ENCODE data around the gene CCSER2.
"Not testable (repeated sequence)": the region's sequence is repeated elsewhere in the genome, so short reads cannot be mapped to it uniquely, and the experiment has no call there.

CCSER2 gene

DNA sequence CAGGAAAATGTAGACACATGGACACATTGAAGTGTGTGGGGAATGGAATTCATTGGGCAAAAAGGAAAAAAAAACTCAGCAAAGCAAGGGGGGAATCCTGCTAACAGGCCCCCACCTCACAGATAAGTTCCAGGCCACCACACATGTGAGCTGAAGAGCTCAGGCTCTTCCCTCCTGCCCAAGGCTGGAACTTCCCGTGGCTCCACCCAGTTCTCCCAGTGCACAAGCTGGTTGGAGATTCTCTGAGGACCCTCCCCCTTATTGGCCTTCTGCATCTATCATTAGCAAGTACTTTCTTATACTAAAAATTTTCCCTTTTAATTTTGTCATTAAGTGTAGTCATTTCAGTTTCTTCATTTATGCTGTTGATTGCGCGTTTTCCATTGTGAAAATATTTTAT, 190.8 kb downstream of the CCSER2 start:
- no peak for DNase-seq (ENCODE audit: low read depth, low spot score)

DNA sequence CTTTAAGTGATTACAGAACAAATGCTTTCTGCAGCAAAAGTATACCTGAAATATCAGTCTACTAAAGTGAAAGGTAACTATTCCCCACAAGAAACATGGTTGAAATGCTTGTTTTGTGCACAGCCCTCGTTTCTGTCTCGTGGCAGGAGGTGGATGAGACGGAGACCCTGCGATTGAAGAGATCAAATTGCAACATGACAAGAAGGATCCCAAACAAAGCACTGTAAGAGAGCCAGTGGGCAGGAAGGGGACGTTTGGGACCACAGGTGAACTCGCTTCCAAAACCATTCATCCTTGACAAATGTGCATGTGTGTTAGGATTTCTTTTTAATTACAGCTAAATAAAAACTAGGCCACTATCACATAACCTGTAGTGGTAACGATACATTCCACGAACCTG, 192.6 kb downstream of the CCSER2 start:
- DNase-seq (ENCODE audit: low read depth, low spot score) = no peak

DNA sequence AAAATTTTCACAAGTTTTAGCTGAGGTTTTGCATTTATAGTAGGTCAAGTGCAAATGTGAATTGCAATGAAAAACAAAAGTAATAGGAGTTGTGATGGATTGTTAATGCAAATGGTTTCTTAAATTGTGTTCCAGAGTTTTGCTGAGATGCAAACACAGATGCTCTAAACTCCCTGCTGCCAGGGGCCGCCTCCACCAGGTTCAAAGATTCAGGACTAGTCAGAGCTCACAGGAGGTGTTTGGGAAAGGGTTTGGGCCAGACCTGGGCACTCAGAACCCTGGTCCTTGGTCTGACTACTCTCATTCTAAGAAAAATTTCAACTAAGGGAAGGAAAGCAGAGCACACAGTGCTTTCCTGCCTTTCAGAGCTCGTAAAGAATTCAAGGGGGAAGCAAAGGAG, 193.1 kb downstream of the CCSER2 start:
- no peak for DNase-seq (ENCODE audit: low read depth, low spot score)

DNA sequence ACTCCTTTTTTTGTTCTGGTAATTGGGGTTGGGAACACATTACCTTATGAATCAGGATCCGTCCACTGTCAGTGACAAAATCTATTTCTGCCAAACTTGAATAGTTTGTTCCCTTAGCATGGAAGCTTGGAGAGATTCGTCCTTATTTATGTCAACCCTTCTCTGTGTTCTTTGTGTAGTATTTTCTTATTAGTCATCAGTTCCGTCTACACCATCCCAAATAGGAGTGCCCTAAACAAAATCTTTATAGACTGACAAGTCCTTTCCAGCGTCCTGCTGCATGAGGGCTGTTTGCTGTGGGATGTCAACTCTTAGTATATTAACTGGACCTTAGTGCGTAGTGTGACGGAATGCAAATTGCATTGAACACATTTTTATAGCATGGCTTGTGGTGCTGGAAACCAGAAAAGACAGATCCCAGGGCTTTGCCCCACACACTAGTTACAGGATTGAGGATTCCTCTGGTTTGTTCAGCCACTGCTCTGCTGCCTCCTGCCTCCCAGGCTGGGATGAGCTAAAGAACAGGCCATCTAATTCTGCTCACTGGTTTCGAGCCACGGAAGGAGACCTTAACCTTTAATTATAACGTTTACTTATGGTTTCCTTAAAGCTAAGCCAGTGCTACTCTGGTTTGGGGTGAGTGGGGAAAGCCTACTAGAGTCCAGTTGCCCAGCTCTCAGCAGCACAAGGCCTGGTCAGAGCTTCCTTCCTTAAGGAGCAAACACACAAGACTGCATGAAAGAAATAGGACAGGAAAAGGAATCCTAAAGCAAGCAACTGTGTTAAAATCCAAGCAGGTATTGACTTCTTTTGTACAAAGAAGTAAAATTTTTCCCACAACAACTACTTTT, 194.4 kb downstream of the CCSER2 start:
- no peak for DNase-seq (ENCODE audit: low read depth, low spot score)

DNA sequence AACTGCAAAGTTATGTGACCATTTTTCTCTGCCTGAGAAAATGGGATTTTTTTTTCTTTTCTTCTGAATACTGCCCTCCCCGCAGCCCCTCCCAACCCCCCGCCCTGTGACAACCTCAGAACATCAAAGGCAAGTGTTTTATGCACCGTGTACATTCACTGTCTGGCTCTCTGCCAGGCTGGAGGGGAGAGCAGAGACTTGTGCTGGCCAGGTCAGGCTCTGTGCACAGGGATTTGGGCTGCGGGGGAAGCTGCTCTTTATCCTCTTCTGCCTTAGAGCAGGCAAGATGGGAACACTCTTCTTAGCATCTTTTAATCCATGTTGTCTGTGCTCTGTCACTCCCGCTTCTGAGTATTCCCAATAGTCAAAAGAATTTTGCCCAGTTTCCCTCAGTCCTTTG, 195.1 kb downstream of the CCSER2 start:
- no peak for DNase-seq (ENCODE audit: low read depth, low spot score)

DNA sequence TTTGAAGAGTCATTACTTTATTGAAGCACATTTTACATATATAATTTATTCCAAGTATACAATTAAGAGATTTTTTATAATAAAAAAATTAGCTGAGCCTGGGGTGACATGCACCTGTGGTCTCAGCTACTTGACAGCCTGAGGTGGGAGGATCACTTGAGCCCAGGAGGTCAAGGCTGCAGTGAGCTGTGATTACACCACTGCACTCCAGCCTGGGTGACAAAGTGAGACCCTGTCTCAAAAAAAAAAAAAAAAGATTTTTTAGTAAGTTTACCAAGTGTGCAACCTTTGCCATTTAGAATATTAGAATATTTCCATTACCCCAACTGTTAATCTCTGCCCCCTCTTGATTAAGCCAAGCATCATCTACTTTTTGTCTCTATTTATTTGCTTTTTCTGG, 196.0 kb downstream of the CCSER2 start:
- no peak for DNase-seq (ENCODE audit: low read depth, low spot score)

DNA sequence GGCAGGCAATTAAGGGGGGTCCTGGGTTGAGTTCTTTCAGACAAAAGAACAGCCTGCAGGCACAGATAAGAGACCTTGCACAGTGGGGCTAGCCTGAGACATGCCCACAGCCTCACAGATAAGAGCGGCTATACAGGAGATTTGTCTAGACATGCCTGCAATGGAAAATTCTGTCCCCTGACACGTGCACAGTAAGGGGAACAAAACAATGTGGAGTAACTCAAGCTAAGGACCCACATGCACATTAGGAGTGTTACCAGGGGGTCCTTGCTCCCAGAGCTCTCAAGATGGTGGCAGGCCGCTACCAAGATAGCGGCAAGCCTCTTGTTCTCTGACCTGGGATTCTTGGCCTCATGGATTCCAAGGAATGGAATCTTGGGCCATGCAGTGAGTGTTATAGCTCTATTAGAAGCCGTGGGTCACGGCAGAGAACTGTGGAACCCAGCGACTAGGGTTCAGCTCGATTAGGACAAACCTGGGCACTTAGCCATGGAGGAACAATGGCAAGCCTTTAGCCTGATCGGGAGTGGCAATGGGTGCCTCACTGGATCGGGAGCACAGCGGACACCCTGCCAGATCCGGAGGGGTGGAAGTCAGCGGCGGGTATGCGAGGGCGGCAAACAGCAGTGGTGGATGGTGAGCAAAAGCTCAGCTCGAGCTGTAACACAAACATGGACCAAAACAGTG, 196.9 kb downstream of the CCSER2 start:
- DNase-seq (ENCODE audit: low read depth, low spot score) = no peak

DNA sequence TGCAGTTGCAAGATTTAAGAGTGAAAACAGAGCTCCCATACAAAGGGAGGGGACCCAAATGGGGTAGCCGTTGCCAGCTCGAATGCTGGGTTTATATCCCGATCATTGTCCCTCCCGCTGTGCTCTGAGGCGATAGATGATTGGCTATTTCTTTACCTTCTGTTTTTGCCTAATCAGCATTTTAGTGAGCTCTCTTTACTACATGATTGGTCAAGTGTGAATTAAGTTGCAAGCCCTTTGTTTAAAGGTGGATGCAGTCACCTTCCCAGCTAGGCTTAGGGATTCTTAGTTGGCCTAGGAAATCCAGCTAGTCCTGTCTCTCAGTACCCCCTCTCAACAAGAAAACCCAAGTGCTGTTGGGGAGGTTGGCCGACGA, 197.4 kb downstream of the CCSER2 start:
- not testable (repeated sequence) for DNase-seq (ENCODE audit: low read depth, low spot score)

DNA sequence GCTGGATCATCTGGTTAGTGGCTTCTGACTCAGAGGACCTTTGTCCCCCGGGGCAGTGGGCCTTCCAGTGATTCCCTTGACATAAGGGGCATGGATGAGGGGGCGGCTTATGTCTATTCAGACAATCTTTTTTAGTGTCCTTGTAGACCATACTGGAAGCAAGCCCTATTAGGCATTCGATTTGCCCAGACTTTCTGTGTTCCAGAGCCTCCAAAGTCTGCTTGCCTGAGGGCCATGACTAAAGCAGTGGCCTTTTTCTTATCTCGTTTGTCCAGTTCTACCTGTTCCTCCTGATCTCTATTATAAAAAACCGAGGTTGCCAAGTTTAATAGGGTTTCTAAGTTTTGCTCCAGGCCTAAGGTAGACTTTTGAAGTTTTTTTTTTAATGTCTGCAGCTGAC, 199.0 kb downstream of the CCSER2 start:
- not testable (repeated sequence) for DNase-seq (ENCODE audit: low read depth, low spot score)

DNA sequence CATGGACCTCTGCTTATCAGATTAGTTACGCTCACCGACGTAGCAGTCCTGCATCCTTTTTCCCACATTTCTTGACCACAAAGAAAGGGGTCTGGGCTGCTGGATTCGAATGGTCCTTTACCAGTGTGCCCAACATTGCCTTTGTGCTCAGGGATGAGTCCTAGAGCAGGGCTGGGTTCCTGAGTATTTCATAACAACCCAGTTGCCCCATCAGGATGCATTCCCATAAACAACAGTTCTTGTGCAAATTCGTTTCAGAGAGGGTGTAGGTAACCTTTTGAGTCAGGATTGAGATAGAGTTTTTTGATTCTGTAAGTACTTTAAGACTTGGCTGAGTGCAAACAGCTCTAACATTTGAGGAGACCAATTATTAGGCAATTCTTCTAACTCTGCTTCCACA, 200.1 kb downstream of the CCSER2 start:
- not testable (repeated sequence) for DNase-seq (ENCODE audit: low read depth, low spot score)

DNA sequence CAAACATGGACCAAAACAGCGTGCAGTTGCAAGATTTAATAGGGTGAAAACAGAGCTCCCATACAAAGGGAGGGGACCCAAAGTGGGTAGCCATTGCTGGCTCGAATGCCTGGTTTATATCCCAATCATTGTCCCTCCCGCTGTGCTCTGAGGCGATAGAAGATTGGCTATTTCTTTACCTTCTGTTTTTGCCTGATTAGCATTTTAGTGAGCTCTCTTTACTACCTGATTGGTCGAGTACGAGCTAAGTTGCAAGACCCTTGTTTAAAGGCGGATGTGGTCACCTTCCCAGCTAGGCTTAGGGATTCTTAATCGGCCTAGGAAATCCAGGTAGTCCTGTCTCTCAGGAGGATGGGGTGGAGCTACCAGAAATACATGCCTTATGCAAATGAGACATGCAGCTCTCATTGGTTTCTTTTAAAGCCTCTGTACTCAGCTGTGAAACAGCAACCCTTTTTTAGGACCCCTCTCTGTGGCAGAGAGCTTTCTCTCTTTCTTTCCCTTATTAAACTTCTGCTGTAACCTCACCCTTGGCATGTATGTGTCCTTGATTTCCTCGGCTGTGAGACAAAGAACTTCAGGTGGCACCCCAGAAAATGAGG, 202.4 kb downstream of the CCSER2 start:
- DNase-seq (ENCODE audit: low read depth, low spot score) = no peak

DNA sequence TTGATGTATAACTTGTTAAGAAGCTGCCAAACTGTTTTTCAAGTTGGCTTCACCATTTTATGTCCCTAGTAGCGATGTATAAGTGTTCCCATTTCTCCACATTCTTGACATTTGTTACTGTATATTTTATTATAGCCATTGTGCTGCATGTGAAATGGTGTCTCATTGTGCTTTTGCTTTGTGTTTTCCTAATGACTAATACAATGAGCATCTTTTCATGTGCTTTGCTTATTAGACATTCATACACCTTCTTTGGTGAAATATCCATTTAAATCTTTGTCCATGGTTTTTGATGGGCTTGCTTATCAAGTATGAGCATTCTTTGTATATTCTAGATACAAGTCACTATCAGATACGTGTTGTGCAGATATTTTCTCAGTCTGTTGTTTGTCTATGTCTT, 203.0 kb downstream of the CCSER2 start:
- no peak for DNase-seq (ENCODE audit: low read depth, low spot score)

DNA sequence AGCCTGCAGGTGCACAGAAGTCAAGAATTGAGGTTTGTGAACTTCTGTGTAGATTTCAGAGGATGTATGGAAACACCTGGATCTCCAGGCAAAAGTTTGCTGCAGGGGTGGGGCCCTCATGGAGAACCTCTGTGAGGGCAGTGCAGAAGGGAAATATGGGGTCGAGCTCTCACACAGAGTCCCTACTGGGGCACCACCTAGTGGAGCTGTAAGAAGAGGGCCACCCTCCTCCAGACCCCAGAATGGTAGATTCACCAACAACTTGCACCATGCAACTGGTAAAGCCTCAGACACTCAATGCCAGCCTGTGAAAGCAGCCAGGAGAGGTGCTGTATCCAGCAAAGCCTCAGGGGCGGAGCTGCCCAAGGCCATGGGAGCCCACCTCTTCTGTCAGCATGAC, 205.8 kb downstream of the CCSER2 start:
- DNase-seq (ENCODE audit: low read depth, low spot score) = no peak

DNA sequence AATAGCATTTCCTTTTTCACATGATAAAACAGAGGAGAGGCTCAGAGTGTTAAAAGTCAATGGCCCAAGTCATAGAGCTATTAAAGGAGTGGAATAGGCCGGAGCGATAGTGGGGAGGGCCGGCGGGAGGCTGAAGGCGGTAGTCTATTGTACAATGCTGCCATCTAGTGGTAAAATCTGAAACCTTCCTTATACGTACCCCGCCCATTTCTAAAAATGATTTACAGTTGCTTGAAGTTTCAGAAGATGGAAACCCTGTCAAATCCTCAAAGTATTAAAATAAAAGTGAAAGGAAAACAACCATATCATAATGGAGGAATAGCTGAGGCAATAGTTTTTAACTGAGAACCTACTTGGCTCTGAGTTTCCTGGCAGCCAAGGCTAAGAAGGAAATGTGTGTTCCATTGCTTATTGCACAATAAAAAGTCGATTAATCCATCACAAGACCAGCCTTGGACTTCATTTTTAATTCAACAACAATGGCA, 209.1 kb downstream of the CCSER2 start:
- no peak for DNase-seq (ENCODE audit: low read depth, low spot score)

DNA sequence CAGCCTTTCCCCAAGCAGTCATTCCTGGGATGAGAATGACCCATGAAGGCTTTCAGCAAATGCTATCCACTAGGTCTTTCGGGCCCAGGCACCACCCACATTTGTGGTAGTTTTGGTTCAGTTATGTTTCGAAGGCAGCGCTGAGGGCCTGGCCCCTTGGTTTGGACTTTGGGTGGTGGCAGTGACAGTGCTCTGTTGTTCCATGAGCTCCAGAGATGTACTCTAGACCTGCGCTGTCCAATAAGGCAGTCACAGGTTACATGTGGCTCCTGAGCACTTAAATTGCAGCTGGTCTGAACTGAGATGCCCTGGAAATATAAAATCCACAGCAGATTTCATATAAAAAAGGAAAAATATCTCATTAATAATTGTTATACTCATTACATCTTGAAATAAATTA, 209.6 kb downstream of the CCSER2 start:
- no peak for DNase-seq (ENCODE audit: low read depth, low spot score)

DNA sequence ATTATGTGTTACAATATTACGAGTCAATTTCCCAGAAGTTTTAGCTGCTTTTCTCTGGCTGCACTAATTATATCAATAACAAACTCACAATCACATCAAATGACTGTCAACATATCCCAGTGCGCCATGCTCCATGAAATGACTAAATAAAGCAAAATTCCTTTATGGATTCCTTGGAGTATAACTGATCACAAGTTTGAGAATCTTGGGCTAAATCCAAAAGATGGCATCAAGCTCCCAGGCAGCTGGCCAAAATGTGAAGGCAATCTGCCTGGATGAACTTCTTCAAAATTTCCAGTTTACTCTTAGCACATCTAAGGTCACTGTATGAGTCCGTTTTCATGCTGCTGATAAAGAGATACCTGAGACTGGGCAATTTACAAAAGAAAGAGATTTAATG, 210.8 kb downstream of the CCSER2 start:
- no peak for DNase-seq (ENCODE audit: low read depth, low spot score)

DNA sequence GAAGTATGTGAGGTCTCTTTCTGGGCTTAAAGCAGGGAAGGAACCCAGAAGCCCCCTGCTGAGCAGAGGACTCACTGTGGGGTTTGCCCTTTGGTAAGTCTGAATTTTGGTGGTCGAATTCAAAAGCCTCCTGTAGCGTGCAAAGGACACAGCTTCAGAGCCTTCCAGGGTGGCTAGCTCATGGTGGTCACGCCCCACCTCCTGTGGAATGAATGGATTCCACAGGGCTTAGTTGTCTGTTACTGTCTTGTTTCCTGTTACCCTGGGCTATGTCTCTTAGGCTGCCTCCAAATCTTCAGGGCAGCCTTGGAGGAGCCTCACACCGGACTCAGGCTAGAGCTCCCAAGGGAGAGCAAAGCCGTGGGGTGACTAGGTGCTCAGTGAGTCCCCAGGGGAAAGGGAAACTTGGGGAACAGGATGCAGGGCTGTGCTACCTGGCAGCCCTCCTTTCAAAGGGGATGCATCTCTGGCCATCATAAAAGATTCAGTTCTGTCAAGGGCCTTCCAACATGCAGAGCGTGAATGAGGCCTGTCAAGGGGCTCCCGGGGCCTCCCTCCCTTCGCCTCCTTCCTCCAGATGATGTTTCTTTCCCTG, 211.7 kb downstream of the CCSER2 start:
- no peak for DNase-seq (ENCODE audit: low read depth, low spot score)

DNA sequence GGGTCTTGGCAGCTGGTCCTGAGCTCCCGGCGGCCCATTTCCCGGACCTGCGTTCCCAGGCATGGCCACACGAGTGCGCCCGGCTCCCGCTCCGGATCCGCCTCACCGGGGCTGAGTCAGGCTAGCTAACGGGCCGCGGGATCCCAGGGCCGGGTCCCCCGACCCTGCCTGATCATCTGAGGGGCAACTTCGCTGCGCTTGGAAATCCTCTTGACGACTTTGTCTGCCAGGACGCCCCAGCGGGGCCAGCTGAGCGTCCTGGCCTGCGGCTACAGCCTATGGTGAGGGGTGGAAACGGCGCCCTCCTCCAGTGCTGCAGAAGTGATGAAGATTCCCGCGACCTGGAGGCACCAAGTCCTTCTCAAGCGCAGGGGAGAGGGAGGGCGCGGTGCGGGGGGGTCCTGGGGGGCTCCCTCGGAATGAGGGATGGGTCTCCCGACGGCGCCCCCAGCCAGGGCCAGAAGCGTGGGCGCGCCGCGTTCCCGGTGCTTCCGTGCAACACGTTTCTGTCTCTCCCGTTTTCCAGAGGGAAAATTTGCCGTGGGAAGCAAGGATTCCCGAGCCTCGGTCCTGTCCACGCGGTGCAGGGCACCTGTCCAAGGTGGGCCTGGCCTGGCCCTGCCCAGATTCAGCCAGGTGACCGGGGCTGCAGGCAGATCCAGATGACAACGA, 212.4 kb downstream of the CCSER2 start:
- peak; percentile 29 for DNase-seq (ENCODE audit: low read depth, low spot score)

DNA sequence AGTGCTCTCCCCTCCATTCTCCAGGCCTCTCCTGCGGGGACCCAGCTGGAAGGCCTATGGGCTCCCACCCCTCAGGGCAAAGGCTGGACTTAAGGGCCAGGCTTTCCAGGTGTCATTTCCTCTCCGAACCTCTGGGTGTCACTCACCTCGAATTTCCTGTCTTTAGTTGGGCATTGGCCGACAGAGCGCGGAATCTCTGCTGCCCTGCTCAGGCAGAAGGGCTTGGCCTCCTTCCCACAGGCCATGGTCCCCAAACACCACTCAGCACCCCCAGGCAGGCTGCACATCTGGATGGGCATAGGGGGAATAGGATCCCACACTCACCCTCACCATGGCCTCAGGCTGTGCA, 212.9 kb downstream of the CCSER2 start:
- DNase-seq (ENCODE audit: low read depth, low spot score) = no peak

DNA sequence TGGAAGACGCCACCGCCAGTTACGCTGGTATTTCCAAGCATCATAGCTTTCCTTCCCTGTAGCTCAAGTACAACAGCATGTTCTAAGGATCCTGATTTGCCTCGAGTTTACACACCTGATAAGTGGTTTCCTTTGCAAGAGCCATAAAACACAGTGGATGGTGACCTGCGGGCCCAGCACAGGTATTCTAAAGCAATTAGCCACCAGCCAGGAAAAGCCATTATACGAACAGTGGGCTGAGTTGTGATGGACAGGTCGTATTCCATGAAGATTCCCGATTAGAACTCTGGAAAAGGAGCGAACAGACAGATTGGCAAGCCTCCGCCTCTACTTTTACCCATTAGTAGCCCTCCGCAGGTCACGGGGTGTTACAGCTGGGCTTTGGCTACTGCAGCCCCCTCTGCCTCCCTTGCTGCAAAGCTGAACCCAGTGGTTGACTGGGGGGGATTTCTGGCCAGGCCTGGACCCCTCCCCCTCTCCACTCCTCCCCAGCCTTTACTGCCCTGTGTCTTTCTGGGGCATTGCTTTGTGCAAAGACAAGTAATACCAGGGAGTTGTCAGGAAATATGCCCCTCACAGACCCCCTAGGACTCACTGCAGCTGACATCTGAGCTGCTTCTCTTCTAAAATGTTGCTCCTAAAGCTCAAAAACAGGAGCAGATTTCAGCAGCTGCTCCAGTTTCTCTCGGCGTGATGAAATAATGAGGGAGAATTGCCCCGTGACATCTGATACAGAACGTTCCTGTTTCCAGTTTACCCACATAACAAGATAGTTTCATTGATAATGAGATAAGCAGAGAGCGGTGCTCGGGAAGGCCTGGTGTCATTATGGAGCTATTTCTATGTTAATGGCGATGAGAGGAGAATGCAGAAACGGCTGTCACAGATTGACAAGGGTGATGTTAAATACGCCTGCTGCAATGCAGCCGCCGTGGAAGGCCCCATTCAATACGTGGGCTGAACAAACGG, 214.4 kb downstream of the CCSER2 start:
- no peak for DNase-seq (ENCODE audit: low read depth, low spot score)

DNA sequence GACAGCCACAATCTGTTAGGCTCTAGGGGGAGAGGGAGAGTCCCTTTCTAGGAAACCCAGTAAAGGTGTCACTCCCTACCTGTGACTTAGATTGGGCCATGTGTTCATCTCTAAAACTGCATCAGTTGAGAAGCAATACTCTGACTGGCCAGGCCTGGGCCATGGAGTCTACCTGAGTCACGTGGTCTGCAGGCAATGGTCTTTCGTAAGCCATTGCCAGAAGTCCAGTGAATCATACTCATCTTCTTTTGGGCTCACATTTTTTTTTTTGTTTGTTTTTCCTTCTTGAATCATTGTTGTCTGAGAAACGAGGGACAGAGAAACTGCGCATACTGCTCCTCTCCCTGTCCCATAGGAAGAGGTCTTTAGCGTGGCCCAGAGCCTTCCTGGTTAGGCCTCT, 215.6 kb downstream of the CCSER2 start:
- no peak for DNase-seq (ENCODE audit: low read depth, low spot score)

All from activated CD4-positive, CD25-positive, alpha-beta regulatory T cell treated with anti-CD3 and anti-CD28 coated beads, Interleukin-2, amount 50 U/mL, for 16 hours (primary cell).